ENCODE measurements around the gene L3MBTL3. TPM values are rescaled to one million over a fixed set of nuclear protein-coding genes. Genes with fewer than 3 reads are reported as not detected.

Gene L3MBTL3
- 10 to 100 TPM in 3 of 4 donors, 1 to 10 TPM in 1; 8.1 to 57.6 (median 21.9) TPM for total RNA-seq

DNA sequence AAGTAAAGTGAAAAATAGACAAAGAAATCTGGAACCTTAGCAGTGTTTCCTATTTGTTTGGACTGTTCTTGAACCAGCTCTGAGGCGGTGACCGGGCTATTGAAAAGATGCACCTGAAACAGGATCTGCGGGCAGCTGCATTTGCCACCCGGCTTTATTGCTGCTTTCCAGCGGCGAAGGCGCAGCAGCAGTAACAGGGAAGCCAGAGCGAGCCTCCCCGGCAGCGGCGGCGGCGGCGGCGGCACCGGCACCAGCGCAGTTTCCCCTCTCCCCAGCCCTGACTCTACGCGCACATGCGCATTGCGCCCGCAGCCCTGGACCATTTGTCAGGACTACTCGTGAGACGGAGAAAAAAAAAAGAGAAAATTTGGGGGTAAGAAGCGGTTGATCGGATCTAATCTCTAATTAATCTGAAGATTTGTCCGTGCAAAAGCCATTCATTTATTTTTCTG, at the start of gene L3MBTL3:
Gene L3MBTL3, plus strand, starts transcription at position 290 of the 452 bp plus-strand sequence. CDS start 24,119 bp downstream, outside the sequence.
- WGBS, 2 donors (ENCODE audit: low coverage in 1 of 2): 0 to 1% methylated on average over 3 to 27 of the region's 27 CpGs
- peak; percentile 92 for DNase-seq
- Histone ChIP-seq H3K36me3 (no peaks in the 10 kb centered on the region), H3K4me1 (peaks cover 0 to 9% (median 3%) of the 10 kb centered on the region in 4 donors), H3K27ac (peak within 1 kb of the TSS; percentile 82 to 91 (median 88)), H3K9me3 (no peaks in the 10 kb centered on the region), H3K4me3 (peak within 1 kb of the TSS; percentile 62 to 93 (median 82)), H3K27me3 (no peaks in the 10 kb centered on the region)
- TF ChIP-seq EP300 (IDR thresholded peaks at IDR 0.05; ENCODE audit: low read depth): no peak
- peak; percentile 32 for TF ChIP-seq POLR2A (IDR thresholded peaks at IDR 0.05)
- TF ChIP-seq, protein P1, sequence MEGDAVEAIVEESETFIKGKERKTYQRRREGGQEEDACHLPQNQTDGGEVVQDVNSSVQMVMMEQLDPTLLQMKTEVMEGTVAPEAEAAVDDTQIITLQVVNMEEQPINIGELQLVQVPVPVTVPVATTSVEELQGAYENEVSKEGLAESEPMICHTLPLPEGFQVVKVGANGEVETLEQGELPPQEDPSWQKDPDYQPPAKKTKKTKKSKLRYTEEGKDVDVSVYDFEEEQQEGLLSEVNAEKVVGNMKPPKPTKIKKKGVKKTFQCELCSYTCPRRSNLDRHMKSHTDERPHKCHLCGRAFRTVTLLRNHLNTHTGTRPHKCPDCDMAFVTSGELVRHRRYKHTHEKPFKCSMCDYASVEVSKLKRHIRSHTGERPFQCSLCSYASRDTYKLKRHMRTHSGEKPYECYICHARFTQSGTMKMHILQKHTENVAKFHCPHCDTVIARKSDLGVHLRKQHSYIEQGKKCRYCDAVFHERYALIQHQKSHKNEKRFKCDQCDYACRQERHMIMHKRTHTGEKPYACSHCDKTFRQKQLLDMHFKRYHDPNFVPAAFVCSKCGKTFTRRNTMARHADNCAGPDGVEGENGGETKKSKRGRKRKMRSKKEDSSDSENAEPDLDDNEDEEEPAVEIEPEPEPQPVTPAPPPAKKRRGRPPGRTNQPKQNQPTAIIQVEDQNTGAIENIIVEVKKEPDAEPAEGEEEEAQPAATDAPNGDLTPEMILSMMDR (IDR thresholded peaks at IDR 0.05): no peak
- peak in 2 of 3 donors; percentile 7 to 44 for TF ChIP-seq POLR2AphosphoS5 (IDR thresholded peaks at IDR 0.05)
- in situ Hi-C loops (cut with MboI; ENCODE audit: low pct_ligation_motif_present in 1 of 4, low pct_unique_long_range_greater_than_20kb in 1 of 4, low sequenced_read_pairs in 3 of 4) (loop anchor here in 2 of 4 donors (25.0 kb wide), 2 partner anchors 406 to 431 kb away; no protein-coding TSS in a partner anchor), intact Hi-C loops (cut with DNase I; ENCODE audit: low total_unique reads) (loop anchor here (10.0 kb wide), 1 partner anchor 414 kb away; no protein-coding TSS in a partner anchor)

DNA sequence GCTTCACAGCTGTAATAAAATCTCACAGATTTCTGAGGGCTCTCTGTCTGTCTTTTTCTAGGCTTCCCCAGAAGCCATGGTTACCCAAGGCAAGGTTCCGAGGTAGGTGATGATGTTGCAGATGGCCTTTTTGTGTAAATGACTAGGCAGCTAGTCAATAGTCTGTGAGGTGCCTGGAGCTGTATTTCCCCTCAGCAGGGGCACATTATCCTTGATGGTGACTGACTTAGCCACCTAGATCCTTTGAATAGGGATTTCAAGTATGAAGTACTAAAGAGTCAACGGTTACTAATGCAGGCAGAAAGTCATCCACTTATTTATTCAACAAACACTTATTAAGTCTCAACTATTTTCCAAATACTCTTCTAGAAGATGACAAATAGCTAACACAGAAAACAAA, 49.3 kb upstream of the L3MBTL3 start:
- no peaks in the 10 kb centered on the region for H3K36me3 ChIP-seq
- in situ Hi-C loops (cut with MboI; ENCODE audit: low pct_ligation_motif_present in 1 of 4, low pct_unique_long_range_greater_than_20kb in 1 of 4, low sequenced_read_pairs in 3 of 4) (no loop called here), intact Hi-C loops (cut with DNase I; ENCODE audit: low total_unique reads) (no loop called here)
- no peaks in the 10 kb centered on the region for H3K9me3 ChIP-seq
- no peaks in the 10 kb centered on the region for H3K4me1 ChIP-seq
- no peaks in the 10 kb centered on the region for H3K27me3 ChIP-seq
- H3K4me3 ChIP-seq: no peak overlapping the region
- TF ChIP-seq, protein P1 (IDR thresholded peaks at IDR 0.05): no peak
- TF ChIP-seq POLR2A (IDR thresholded peaks at IDR 0.05) (no peak), POLR2AphosphoS5 (IDR thresholded peaks at IDR 0.05) (no peak), EP300 (IDR thresholded peaks at IDR 0.05; ENCODE audit: low read depth) (no peak)
- DNase-seq: no peak
- WGBS, 2 donors (ENCODE audit: low coverage in 1 of 2): 67 to 81% methylated on average over 1 to 2 of the region's 2 CpGs
- H3K27ac ChIP-seq: no peak overlapping the region

DNA sequence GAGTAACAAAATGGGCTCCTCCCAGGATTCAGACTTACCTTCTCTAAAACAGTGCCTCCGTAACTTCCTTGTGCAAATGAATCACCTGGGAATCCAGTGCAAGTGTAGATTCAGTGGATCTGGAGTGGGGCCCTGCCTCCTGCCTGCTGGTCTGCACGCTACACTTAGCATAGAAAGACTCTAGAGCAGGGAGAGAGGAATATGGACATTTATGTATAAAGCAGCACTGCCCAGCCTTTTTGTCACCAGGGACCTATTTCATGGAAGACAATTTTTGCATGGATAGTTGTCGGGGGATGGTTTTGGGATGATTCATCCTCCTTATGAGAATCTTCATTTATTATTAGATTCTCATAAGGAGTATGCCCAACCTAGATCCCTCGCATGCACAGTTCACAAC, 42.3 kb upstream of the L3MBTL3 start:
- Histone ChIP-seq H3K4me1 (no peaks in the 10 kb centered on the region), H3K9me3 (no peaks in the 10 kb centered on the region), H3K27me3 (no peaks in the 10 kb centered on the region), H3K36me3 (no peaks in the 10 kb centered on the region), H3K27ac (no peak overlapping the region), H3K4me3 (no peak overlapping the region)
- intact Hi-C loops (cut with DNase I; ENCODE audit: low total_unique reads) (no loop called here), in situ Hi-C loops (cut with MboI; ENCODE audit: low pct_ligation_motif_present in 1 of 4, low pct_unique_long_range_greater_than_20kb in 1 of 4, low sequenced_read_pairs in 3 of 4) (no loop called here)
- TF ChIP-seq, protein P1 (IDR thresholded peaks at IDR 0.05): no peak
- TF ChIP-seq POLR2AphosphoS5 (IDR thresholded peaks at IDR 0.05): no peak
- no peak for TF ChIP-seq EP300 (IDR thresholded peaks at IDR 0.05; ENCODE audit: low read depth)
- TF ChIP-seq POLR2A (IDR thresholded peaks at IDR 0.05): no peak
- WGBS, 2 donors (ENCODE audit: low coverage in 1 of 2): 80 to 88% methylated on average over 1 to 4 of the region's 4 CpGs
- DNase-seq: no peak

DNA sequence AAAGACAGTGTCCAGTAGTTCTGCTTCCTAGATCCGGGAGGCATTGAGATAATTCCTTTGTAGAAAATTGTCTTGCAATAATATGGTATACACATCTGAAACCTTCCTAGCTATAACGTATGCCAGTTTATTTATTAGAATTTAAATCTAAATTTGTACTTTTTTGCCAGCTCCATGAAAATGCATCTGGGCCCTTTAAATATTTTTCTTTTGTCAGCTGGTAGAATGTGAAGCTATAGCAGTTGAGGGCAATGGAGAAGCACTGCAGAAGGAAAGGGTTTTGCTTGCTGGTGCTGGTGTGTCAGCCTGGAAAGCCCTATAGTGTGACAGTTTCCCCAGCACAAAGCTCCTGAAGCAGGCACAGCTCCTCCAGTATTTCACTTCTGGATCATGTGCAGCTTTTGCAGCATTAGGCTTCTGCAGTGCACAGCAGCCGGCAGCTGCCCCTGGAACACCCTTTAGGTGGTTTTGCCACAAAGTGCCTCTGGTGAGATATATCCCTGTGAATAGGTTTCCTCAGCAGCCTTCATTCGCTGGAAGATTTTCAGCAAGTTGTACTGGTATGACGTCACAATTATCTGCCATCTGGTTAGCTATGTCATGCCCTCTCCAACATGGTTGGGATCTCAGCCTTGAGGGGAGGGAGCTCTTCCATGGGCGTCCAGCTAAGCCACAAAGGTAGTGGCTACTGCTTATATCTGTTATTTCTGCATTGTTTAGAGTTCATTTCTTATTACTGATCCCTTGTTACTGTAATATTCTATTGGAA, 40.0 kb upstream of the L3MBTL3 start:
- Histone ChIP-seq H3K4me1 (no peaks in the 10 kb centered on the region), H3K4me3 (no peak overlapping the region), H3K36me3 (no peaks in the 10 kb centered on the region), H3K27me3 (no peaks in the 10 kb centered on the region), H3K9me3 (no peaks in the 10 kb centered on the region), H3K27ac (no peak overlapping the region)
- in situ Hi-C loops (cut with MboI; ENCODE audit: low pct_ligation_motif_present in 1 of 4, low pct_unique_long_range_greater_than_20kb in 1 of 4, low sequenced_read_pairs in 3 of 4) (no loop called here), intact Hi-C loops (cut with DNase I; ENCODE audit: low total_unique reads) (no loop called here)
- TF ChIP-seq, protein P1 (IDR thresholded peaks at IDR 0.05): no peak
- TF ChIP-seq POLR2AphosphoS5 (IDR thresholded peaks at IDR 0.05) (no peak), POLR2A (IDR thresholded peaks at IDR 0.05) (no peak), EP300 (IDR thresholded peaks at IDR 0.05; ENCODE audit: low read depth) (no peak)
- 92 to 94% methylated on average over 4 to 6 of the region's 6 CpGs for WGBS, 2 donors (ENCODE audit: low coverage in 1 of 2)
- DNase-seq: no peak

Measured in transverse colon (tissue), 4 donors.